ENCODE data around the gene GNA14.
"Not testable (repeated sequence)": the region's sequence is repeated elsewhere in the genome, so short reads cannot be mapped to it uniquely, and the experiment has no call there.

Gene GNA14

GRCh38 chr9:77486463-77486862 is 161.7 kb downstream of the GNA14 start:
- no peak for DNase-seq

GRCh38 chr9:77475641-77476473 is 172.3 kb downstream of the GNA14 start:
- no peak for DNase-seq

- DNase-seq: no peak
These were observed 173.2 kb downstream of the GNA14 start for GRCh38 chr9:77474936-77475335.

- DNase-seq: no peak
These were observed 175.5 kb downstream of the GNA14 start for GRCh38 chr9:77472646-77473045.

- no peak for DNase-seq
These were observed 176.6 kb downstream of the GNA14 start for GRCh38 chr9:77471572-77471971.

GRCh38 chr9:77469515-77470231 is 178.4 kb downstream of the GNA14 start:
- DNase-seq: no peak

GRCh38 chr9:77464661-77465060 is 183.5 kb downstream of the GNA14 start:
- DNase-seq: no peak

- DNase-seq: no peak
These were observed 185.0 kb downstream of the GNA14 start for GRCh38 chr9:77463151-77463550.

- DNase-seq: no peak
These were observed 186.1 kb downstream of the GNA14 start for GRCh38 chr9:77462066-77462465.

- no peak for DNase-seq
These were observed 187.2 kb downstream of the GNA14 start for GRCh38 chr9:77460938-77461337.

- no peak for DNase-seq
These were observed 190.1 kb downstream of the GNA14 start for GRCh38 chr9:77457916-77458592.

- DNase-seq: no peak
These were observed 191.2 kb downstream of the GNA14 start for GRCh38 chr9:77456829-77457437.

GRCh38 chr9:77455312-77455927 is 192.7 kb downstream of the GNA14 start:
- DNase-seq: no peak

- DNase-seq: no peak
These were observed 193.5 kb downstream of the GNA14 start for GRCh38 chr9:77454663-77455062.

GRCh38 chr9:77453825-77454647 is 194.1 kb downstream of the GNA14 start:
- no peak for DNase-seq

GRCh38 chr9:77451507-77451906 is 196.6 kb downstream of the GNA14 start:
- no peak for DNase-seq

GRCh38 chr9:77450085-77450475 is 198.0 kb downstream of the GNA14 start:
- no peak for DNase-seq

- no peak for DNase-seq
These were observed 198.7 kb downstream of the GNA14 start for GRCh38 chr9:77449240-77450084.

- DNase-seq: no peak
These were observed 200.5 kb downstream of the GNA14 start for GRCh38 chr9:77447646-77448045.

- DNase-seq: no peak
These were observed 205.7 kb downstream of the GNA14 start for GRCh38 chr9:77442436-77442835.

GRCh38 chr9:77441124-77441523 is 207.0 kb downstream of the GNA14 start:
- DNase-seq: not testable (repeated sequence)

Data from 8988T (cell line).